GM12873 (cell line): ENCODE results near the gene RAB3GAP2.

ENCODE experiments used
- CTCF ChIP-seq: IDR thresholded peaks from 2 replicates; pipeline ENCODE4 v1.5.1; 2012; ENCODE audit warnings: low read depth, mild to moderate bottlenecking, moderate library complexity, low read length, control low read depth; ENCODE audit not compliant: insufficient read depth; ENCODE audit errors: missing control alignments

The RAB3GAP2 gene

GRCh38 chr1:220226752-220227151 is 45.5 kb downstream of the RAB3GAP2 start:
- no peak for TF ChIP-seq CTCF

GRCh38 chr1:220225957-220226356 is 46.3 kb downstream of the RAB3GAP2 start:
- TF ChIP-seq CTCF, result no peak

GRCh38 chr1:220224611-220225124 is 47.6 kb downstream of the RAB3GAP2 start:
- TF ChIP-seq CTCF, result no peak

GRCh38 chr1:220224033-220224432 is 48.2 kb downstream of the RAB3GAP2 start:
- no peak for TF ChIP-seq CTCF

- no peak for TF ChIP-seq CTCF
These were observed 49.3 kb downstream of the RAB3GAP2 start for GRCh38 chr1:220222939-220223338.

- no peak for TF ChIP-seq CTCF
These were observed 50.6 kb downstream of the RAB3GAP2 start for GRCh38 chr1:220221670-220222069.

- TF ChIP-seq CTCF, result no peak
These were observed 51.0 kb downstream of the RAB3GAP2 start for GRCh38 chr1:220221269-220221668.
